C4-2B (cell line): ENCODE measurements around the gene DDOST.

ENCODE experiments used
- CTCF ChIP-seq: fragments of 450-650 bp; conservative IDR thresholded peaks from 2 replicates; pipeline ENCODE4 v1.5.1; 2017; ENCODE audit warnings: mild to moderate bottlenecking
- ZFX ChIP-seq: fragments of 450-650 bp; IDR thresholded peaks from 2 replicates; pipeline ENCODE4 v1.6.1; 2017

- TF ChIP-seq CTCF (no peak), ZFX (no peak)
Observed at GRCh38 chr1:20668581-20668980, 7.4 kb upstream of the DDOST start.
